Stimulated activated naive B cell treated with anti-CD40 and anti-IgM and Interleukin-4, amounts not matched to agents 10 μg/mL and 1 μg/mL and 100 μg/mL, for 72 hours (primary cell): Measurements from ENCODE around the gene EFCAB9.
A peak's percentile ranks its signal among the peaks of the same experiment; 100 is the strongest.

Source experiments
- ATAC-seq, 2 donors: fragments of 150-1000 bp; cut with Tn5 transposase; replicated peaks; 2 replicates each; pipeline ENCODE4 v1.10.0; 2021; ENCODE audit warnings: moderate library complexity in 1 of 2
- DNase-seq: peaks from one replicate; pipeline ENCODE4 v3.0.0; 2021
- H3K27ac Mint-ChIP-seq: one replicate; pipeline ENCODE4 v1.8.0; 2022; ENCODE audit warnings: mild to moderate bottlenecking, mixed read lengths
- H3K27me3 Mint-ChIP-seq, 2 donors: one replicate each; pipeline ENCODE4 v1.8.0; 2022; ENCODE audit warnings: mixed read lengths in 2 of 2
- H3K36me3 Mint-ChIP-seq, 2 donors: one replicate each; pipeline ENCODE4 v1.8.0; 2022; ENCODE audit warnings: mixed read lengths in 2 of 2, mild to moderate bottlenecking in 1 of 2
- H3K4me1 Mint-ChIP-seq, 2 donors: one replicate each; pipeline ENCODE4 v1.8.0; 2022; ENCODE audit warnings: mixed read lengths in 2 of 2, mild to moderate bottlenecking in 1 of 2
- H3K4me3 Mint-ChIP-seq, 2 donors: one replicate each; pipeline ENCODE4 v1.8.0; 2022; ENCODE audit warnings: mild to moderate bottlenecking in 2 of 2, mixed read lengths in 2 of 2, moderate library complexity in 1 of 2
- H3K9me3 Mint-ChIP-seq, 2 donors: one replicate each; pipeline ENCODE4 v1.8.0; 2022; ENCODE audit warnings: mixed read lengths in 2 of 2, mild to moderate bottlenecking in 1 of 2

EFCAB9 gene

GRCh38 chr5:172156541-172156994, 37.4 kb upstream of the EFCAB9 start:
- Mint-ChIP-seq H3K36me3 (peaks cover 66 to 75% of the 10 kb centered on the region in 2 donors), H3K27ac (peak overlapping the region; percentile 88), H3K4me1 (peaks cover 62 to 82% of the 10 kb centered on the region in 2 donors), H3K9me3 (no peaks in the 10 kb centered on the region), H3K4me3 (peak overlapping the region in 1 of 2 donors; percentile 56), H3K27me3 (no peaks in the 10 kb centered on the region)
- ATAC-seq (no peak), DNase-seq (no peak)

DNA sequence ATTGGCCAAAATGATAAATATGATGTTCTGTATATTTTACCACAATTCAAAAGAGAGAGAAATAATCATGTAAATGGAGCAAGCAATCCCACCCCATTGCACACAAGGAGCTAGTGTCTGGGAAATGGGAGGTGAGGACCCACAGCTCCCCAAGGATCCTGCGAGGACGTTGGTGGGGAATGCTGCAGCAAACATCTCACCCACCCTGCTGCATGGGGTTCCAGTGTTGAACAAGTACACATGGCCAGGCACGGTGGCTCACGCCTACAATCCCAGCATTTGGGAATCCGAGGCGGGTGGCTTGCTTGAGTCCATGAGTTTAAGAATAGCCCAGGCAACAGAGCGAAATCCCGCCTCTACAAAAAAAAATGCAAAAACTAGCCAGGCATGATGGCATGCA, 35.0 kb upstream of the EFCAB9 start:
- ATAC-seq = no peak
- H3K9me3 Mint-ChIP-seq = no peaks in the 10 kb centered on the region
- DNase-seq = no peak
- no peaks in the 10 kb centered on the region for H3K27me3 Mint-ChIP-seq
- H3K27ac Mint-ChIP-seq = peak overlapping the region; percentile 33
- peak overlapping the region in 1 of 2 donors; percentile 19 for H3K4me3 Mint-ChIP-seq
- H3K4me1 Mint-ChIP-seq = peaks cover 55 to 85% of the 10 kb centered on the region in 2 donors
- H3K36me3 Mint-ChIP-seq = peaks cover 51 to 61% of the 10 kb centered on the region in 2 donors

- H3K4me1 Mint-ChIP-seq = peaks cover 53 to 81% of the 10 kb centered on the region in 2 donors
- peak overlapping the region; percentile 67 for H3K27ac Mint-ChIP-seq
- no peak for DNase-seq
- H3K27me3 Mint-ChIP-seq = no peaks in the 10 kb centered on the region
- ATAC-seq = no peak
- no peak overlapping the region for H3K4me3 Mint-ChIP-seq
- H3K36me3 Mint-ChIP-seq = peaks cover 43 to 49% of the 10 kb centered on the region in 2 donors
- no peaks in the 10 kb centered on the region for H3K9me3 Mint-ChIP-seq
Measured at GRCh38 chr5:172160506-172160905, 33.5 kb upstream of the EFCAB9 start.

DNA sequence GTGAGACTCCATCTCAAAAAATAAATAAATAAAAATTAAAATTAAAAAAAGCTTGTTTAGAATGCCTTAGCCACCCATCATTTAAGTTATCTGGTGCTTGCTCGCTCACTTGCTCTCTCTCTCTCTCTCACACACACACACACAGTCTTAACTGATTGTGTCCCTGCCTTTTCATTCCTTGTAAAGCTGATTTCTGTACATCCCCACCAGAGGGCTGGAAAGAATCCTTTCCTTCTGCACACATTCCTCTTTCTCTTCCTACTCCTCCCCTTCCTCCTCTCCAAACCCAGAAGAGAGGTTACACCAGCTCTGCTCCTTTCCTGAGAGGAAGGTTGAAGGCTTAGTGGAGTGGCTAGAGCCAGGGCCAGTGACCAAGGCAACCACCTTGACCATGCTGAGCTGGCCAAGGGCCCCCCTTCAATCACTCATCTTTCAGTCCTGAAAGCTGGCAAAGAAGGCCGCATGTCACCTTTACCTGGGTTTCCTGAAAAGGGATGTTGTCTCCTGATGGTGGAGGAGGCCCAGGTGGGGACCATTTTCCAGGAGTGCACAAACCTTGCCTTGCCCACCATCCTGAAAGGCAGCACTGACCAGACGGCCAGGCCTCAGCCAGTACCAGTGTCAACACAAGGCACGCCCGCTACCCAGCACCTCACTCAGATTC, 31.5 kb upstream of the EFCAB9 start:
- Mint-ChIP-seq H3K4me3 (no peak overlapping the region), H3K27me3 (no peaks in the 10 kb centered on the region), H3K36me3 (peaks cover 39 to 46% of the 10 kb centered on the region in 2 donors), H3K27ac (peak overlapping the region; percentile 72), H3K4me1 (peaks cover 44 to 82% of the 10 kb centered on the region in 2 donors), H3K9me3 (no peaks in the 10 kb centered on the region)
- DNase-seq (no peak), ATAC-seq (no peak)

GRCh38 chr5:172162987-172163343, 31.0 kb upstream of the EFCAB9 start:
- Mint-ChIP-seq H3K9me3 (no peaks in the 10 kb centered on the region), H3K36me3 (peaks cover 36 to 43% of the 10 kb centered on the region in 2 donors), H3K4me3 (no peak overlapping the region), H3K27me3 (no peaks in the 10 kb centered on the region), H3K27ac (no peak overlapping the region), H3K4me1 (peaks cover 45 to 88% of the 10 kb centered on the region in 2 donors)
- ATAC-seq = no peak
- no peak for DNase-seq

DNA sequence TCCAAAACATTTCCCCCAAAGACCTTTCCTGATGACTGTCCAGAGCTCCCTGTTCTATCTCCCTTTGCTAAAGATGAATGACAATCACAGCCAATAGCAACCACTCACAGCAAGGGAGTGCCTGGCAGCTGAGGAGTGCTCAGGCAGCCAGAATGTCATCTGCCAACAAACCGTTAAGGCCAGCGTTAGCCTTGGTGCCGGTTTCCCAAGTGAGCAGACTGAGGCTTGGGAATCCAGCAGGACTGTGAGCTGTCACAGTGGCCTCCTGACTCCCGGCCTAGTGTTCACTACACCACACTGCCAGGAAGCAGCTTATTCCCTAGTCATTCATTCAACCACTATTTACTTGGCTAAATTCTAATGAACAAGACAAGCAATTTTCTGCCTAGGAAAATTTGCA, 30.6 kb upstream of the EFCAB9 start:
- Mint-ChIP-seq H3K4me1 (peaks cover 47 to 90% of the 10 kb centered on the region in 2 donors), H3K27me3 (no peaks in the 10 kb centered on the region), H3K9me3 (no peaks in the 10 kb centered on the region), H3K4me3 (no peak overlapping the region), H3K27ac (no peak overlapping the region), H3K36me3 (peaks cover 34 to 39% of the 10 kb centered on the region in 2 donors)
- no peak for ATAC-seq
- DNase-seq = no peak

DNA sequence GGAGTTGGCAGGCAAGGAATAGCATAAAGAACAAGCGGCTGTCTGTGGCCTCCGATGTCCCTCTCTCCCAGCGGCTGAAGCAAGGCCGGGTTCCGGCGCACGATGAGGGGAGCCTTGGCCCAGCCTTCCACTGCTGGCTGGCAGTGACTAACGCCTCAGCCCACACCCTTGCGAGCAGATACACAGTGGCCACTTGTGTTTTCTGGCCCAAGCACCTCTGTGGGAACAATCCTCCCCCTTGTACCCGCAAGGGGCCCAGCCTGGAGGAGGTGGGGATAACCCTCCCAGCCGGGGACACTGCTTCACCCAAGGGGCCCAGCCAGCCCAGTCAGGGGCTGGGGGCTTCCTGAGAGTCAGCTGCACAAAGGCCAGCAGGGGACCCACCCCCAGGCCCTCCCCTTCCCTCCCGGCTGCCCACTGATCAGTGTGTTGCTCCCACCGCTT, 29.2 kb upstream of the EFCAB9 start:
- H3K9me3 Mint-ChIP-seq = no peaks in the 10 kb centered on the region
- H3K27ac Mint-ChIP-seq = peak overlapping the region; percentile 76
- peaks cover 45 to 92% of the 10 kb centered on the region in 2 donors for H3K4me1 Mint-ChIP-seq
- no peaks in the 10 kb centered on the region for H3K27me3 Mint-ChIP-seq
- ATAC-seq (no peak), DNase-seq (no peak)
- H3K36me3 Mint-ChIP-seq = peaks cover 30 to 41% of the 10 kb centered on the region in 2 donors
- H3K4me3 Mint-ChIP-seq = no peak overlapping the region

GRCh38 chr5:172165465-172165864, 28.5 kb upstream of the EFCAB9 start:
- Mint-ChIP-seq H3K27ac (peak overlapping the region; percentile 76), H3K9me3 (no peaks in the 10 kb centered on the region), H3K4me1 (peaks cover 46 to 92% of the 10 kb centered on the region in 2 donors), H3K27me3 (no peaks in the 10 kb centered on the region), H3K4me3 (no peak overlapping the region), H3K36me3 (peaks cover 34 to 42% of the 10 kb centered on the region in 2 donors)
- ATAC-seq (peak; percentile 52 to 72), DNase-seq (no peak)

GRCh38 chr5:172166030-172166826, 27.7 kb upstream of the EFCAB9 start:
- DNase-seq = no peak
- Mint-ChIP-seq H3K9me3 (no peaks in the 10 kb centered on the region), H3K27me3 (no peaks in the 10 kb centered on the region), H3K4me1 (peaks cover 47 to 92% of the 10 kb centered on the region in 2 donors), H3K27ac (no peak overlapping the region), H3K36me3 (peaks cover 33 to 44% of the 10 kb centered on the region in 2 donors), H3K4me3 (no peak overlapping the region)
- ATAC-seq = no peak

- Mint-ChIP-seq H3K27me3 (no peaks in the 10 kb centered on the region), H3K4me3 (no peak overlapping the region), H3K27ac (peak overlapping the region; percentile 37), H3K9me3 (no peaks in the 10 kb centered on the region), H3K36me3 (peaks cover 29 to 40% of the 10 kb centered on the region in 2 donors), H3K4me1 (peaks cover 46 to 95% of the 10 kb centered on the region in 2 donors)
- ATAC-seq (no peak), DNase-seq (no peak)
Measured at GRCh38 chr5:172167895-172168294, 26.1 kb upstream of the EFCAB9 start.

- Mint-ChIP-seq H3K36me3 (peaks cover 31 to 41% of the 10 kb centered on the region in 2 donors), H3K4me1 (peaks cover 48 to 95% of the 10 kb centered on the region in 2 donors), H3K27ac (peak overlapping the region; percentile 37), H3K9me3 (no peaks in the 10 kb centered on the region), H3K4me3 (no peak overlapping the region), H3K27me3 (no peaks in the 10 kb centered on the region)
- ATAC-seq (no peak), DNase-seq (no peak)
Measured at GRCh38 chr5:172168311-172168710, 25.7 kb upstream of the EFCAB9 start.

DNA sequence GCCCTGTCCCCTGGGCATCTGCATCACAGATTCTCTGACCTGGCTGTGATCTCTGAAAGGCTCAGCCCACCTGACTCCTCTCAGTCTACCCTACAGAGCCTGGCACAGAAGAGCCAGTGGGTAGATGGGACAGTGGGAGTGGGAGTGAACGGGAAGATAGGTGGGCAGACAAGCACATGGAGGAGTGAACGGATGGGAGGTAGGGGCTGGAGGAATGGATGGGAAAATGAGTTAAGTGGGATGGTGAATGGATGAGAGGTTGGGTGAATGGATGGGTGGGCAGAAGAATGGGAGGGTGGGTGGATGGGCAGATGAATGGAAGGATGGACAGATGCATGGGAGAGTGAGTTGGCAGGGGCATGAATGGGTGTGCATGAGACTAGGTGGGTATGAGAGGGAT, 24.8 kb upstream of the EFCAB9 start:
- DNase-seq (no peak), ATAC-seq (no peak)
- Mint-ChIP-seq H3K27ac (peak overlapping the region; percentile 21), H3K27me3 (no peaks in the 10 kb centered on the region), H3K36me3 (peaks cover 37 to 47% of the 10 kb centered on the region in 2 donors), H3K4me1 (peaks cover 51 to 97% of the 10 kb centered on the region in 2 donors), H3K9me3 (no peaks in the 10 kb centered on the region), H3K4me3 (no peak overlapping the region)

DNA sequence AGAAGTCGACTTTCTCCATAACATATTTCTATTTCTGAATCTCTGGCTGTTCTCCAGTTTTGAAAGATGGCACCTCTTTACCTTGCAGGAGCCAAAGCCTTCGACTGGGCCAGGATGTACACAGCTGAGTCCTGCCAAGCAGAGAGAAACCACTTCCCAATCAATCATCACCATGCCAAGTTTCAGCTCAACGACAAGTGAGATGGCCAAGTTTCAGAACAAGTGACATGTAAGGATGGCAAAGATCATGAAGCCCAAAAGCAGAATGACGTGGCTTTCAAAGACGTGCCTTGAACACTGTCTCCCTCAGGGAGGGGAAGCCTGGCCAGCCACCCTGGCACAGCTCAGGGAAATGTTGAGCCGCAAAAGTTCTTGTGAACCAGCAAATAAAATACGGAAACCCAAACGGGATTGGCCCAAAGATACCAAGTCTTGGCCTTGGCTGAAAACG, 23.7 kb upstream of the EFCAB9 start:
- Mint-ChIP-seq H3K27ac (peak overlapping the region; percentile 75), H3K4me3 (peak overlapping the region in 1 of 2 donors; percentile 9), H3K4me1 (peaks cover 55 to 99% of the 10 kb centered on the region in 2 donors), H3K36me3 (peaks cover 37 to 51% of the 10 kb centered on the region in 2 donors), H3K27me3 (no peaks in the 10 kb centered on the region), H3K9me3 (no peaks in the 10 kb centered on the region)
- ATAC-seq (no peak), DNase-seq (no peak)

GRCh38 chr5:172171118-172171517, 22.9 kb upstream of the EFCAB9 start:
- Mint-ChIP-seq H3K27me3 (no peaks in the 10 kb centered on the region), H3K4me1 (peaks cover 60 to 99% of the 10 kb centered on the region in 2 donors), H3K36me3 (peaks cover 37 to 50% of the 10 kb centered on the region in 2 donors), H3K4me3 (no peak overlapping the region), H3K27ac (no peak overlapping the region), H3K9me3 (no peaks in the 10 kb centered on the region)
- ATAC-seq (no peak), DNase-seq (no peak)
